Mucosa of stomach (tissue), 1 donor: ENCODE measurements around the gene CAMK2D.

ENCODE experiments used
- H3K27me3 ChIP-seq: one replicate; pipeline ENCODE4 v1.7.0; 2013; ENCODE audit warnings: mild to moderate bottlenecking, low read length; ENCODE audit not compliant: control insufficient read depth, insufficient read depth
- H3K36me3 ChIP-seq: one replicate; pipeline ENCODE4 v1.7.0; 2013; ENCODE audit warnings: low read length; ENCODE audit not compliant: control insufficient read depth, insufficient read depth
- H3K4me1 ChIP-seq: one replicate; pipeline ENCODE4 v1.7.0; 2013; ENCODE audit warnings: mild to moderate bottlenecking, low read length; ENCODE audit not compliant: control insufficient read depth, insufficient read depth
- H3K4me3 ChIP-seq: one replicate; pipeline ENCODE4 v1.7.0; 2013; ENCODE audit warnings: low read length
- H3K9ac ChIP-seq: one replicate; pipeline ENCODE4 v1.7.0; 2013; ENCODE audit warnings: mild to moderate bottlenecking, low read length, moderate library complexity
- H3K9me3 ChIP-seq: one replicate; pipeline ENCODE4 v1.7.0; 2013; ENCODE audit warnings: mild to moderate bottlenecking, low read length, moderate library complexity; ENCODE audit not compliant: control insufficient read depth
- donor health status: Pancreatic carcinoma.

CAMK2D gene

GRCh38 chr4:113674251-113674650 is 87.3 kb downstream of the CAMK2D start:
- peaks cover 11% of the 10 kb centered on the region for H3K4me1 ChIP-seq
- no peaks in the 10 kb centered on the region for H3K9me3 ChIP-seq
- no peaks in the 10 kb centered on the region for H3K36me3 ChIP-seq
- H3K9ac ChIP-seq, result no peak overlapping the region
- no peaks in the 10 kb centered on the region for H3K27me3 ChIP-seq
- no peak overlapping the region for H3K4me3 ChIP-seq

- no peak overlapping the region for H3K9ac ChIP-seq
- H3K27me3 ChIP-seq, result no peaks in the 10 kb centered on the region
- no peaks in the 10 kb centered on the region for H3K9me3 ChIP-seq
- H3K4me3 ChIP-seq, result no peak overlapping the region
- peaks cover 11% of the 10 kb centered on the region for H3K4me1 ChIP-seq
- no peaks in the 10 kb centered on the region for H3K36me3 ChIP-seq
Observed at GRCh38 chr4:113673450-113673849, 88.1 kb downstream of the CAMK2D start.

DNA sequence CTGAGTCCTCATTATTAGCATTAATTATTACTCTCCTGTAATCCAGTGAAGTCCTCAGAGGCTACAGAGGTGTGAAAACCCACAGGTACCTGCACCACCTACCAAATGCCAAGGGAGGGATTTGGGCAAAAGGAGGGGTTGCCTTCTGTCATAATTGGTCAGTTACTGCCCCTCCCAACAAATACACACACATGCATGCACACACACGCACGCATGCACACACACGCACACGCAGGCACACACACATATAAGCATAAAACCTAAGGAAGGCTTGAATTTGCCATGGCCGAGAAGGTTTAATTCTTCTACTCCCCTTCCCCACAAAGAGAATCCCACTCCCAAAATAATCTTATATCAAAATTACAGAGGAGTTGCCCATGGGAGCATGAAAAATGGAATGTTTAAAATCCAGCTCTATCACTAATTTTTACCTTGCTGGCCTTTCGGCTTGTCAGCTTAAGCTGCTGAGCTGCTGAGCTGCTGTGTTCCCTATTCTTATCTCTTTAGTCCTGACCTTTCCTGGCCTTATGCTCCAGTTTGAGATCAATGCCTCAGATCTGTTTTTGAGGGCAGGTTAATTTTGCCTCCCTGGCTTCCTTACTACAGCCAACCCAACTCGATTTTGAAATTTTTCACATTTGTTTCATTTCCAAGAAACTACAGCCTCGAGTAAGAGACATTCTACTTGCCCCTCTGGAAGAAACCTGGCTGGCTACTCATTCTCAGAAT is 95.0 kb downstream of the CAMK2D start:
- Histone ChIP-seq H3K27me3 (no peaks in the 10 kb centered on the region), H3K4me1 (peaks cover 19% of the 10 kb centered on the region), H3K36me3 (no peaks in the 10 kb centered on the region), H3K9ac (no peak overlapping the region), H3K9me3 (no peaks in the 10 kb centered on the region), H3K4me3 (no peak overlapping the region)

DNA sequence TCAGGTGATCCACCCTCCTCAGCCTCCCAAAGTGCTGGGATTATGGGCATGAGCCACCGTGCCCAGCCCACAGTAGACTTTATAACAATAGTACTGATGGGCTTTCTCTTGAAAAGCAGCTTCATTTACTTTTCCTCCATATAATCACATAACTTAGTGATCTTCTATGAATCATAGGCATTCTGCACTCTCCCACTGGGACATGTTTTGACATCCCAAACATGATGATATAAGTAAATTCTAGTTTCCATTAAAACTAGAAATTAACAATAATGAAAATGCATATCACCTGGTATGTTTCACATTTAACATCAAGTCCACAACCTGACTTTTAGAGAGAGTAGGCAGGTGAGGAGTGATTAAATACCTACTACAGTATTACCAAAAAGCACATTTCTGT is 96.5 kb downstream of the CAMK2D start:
- H3K4me3 ChIP-seq, result no peak overlapping the region
- no peaks in the 10 kb centered on the region for H3K27me3 ChIP-seq
- H3K36me3 ChIP-seq, result no peaks in the 10 kb centered on the region

DNA sequence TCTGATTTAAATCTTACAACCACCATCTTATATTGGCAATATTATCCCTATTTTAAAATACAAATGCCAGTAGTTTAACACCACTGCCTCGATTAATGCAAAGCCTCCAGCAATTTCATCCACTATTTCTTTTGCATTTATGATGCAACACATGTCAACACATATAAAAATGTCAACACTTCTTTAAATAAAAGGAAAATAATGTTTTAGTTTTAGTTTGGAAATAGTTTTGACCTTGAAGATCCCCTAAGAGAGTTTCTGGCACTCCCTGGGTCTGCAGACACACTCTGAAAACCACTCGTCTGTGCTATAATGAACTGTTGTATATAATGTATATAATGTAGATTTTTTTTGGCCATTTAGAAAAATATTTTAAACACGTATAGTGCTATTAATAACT is 99.0 kb downstream of the CAMK2D start:
- Histone ChIP-seq H3K27me3 (no peaks in the 10 kb centered on the region), H3K4me3 (no peak overlapping the region), H3K9ac (no peak overlapping the region), H3K9me3 (no peaks in the 10 kb centered on the region), H3K36me3 (no peaks in the 10 kb centered on the region), H3K4me1 (peaks cover 24% of the 10 kb centered on the region)

More for the DNA sequence above, 96.5 kb downstream of the CAMK2D start:
- Histone ChIP-seq H3K9me3 (no peaks in the 10 kb centered on the region), H3K4me1 (peaks cover 19% of the 10 kb centered on the region), H3K9ac (no peak overlapping the region)

DNA sequence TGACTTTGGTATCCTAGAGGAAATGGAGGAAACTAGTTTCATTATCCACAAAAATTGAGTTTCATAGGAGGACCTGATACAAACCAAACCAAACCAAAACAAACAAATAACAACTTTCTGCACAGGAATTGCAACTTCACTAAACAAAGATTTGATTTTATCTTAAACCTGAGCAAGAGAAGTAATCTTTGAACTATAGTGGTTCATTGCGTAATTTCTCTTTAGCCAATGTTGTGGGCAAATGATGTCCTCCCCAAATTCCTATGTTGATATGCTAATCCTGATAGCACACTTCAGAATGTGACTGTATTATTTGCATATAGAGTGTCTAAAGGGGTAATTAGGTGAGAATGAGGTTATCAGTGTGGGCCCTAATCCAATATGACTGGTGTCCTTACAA is 102.4 kb downstream of the CAMK2D start:
- H3K9me3 ChIP-seq, result no peaks in the 10 kb centered on the region
- no peaks in the 10 kb centered on the region for H3K27me3 ChIP-seq
- no peak overlapping the region for H3K4me3 ChIP-seq
- H3K9ac ChIP-seq, result no peak overlapping the region
- peaks cover 18% of the 10 kb centered on the region for H3K4me1 ChIP-seq
- no peaks in the 10 kb centered on the region for H3K36me3 ChIP-seq

GRCh38 chr4:113657586-113658233 is 103.8 kb downstream of the CAMK2D start:
- Histone ChIP-seq H3K4me3 (no peak overlapping the region), H3K36me3 (no peaks in the 10 kb centered on the region), H3K27me3 (no peaks in the 10 kb centered on the region), H3K9ac (no peak overlapping the region), H3K9me3 (no peaks in the 10 kb centered on the region), H3K4me1 (peaks cover 18% of the 10 kb centered on the region)

DNA sequence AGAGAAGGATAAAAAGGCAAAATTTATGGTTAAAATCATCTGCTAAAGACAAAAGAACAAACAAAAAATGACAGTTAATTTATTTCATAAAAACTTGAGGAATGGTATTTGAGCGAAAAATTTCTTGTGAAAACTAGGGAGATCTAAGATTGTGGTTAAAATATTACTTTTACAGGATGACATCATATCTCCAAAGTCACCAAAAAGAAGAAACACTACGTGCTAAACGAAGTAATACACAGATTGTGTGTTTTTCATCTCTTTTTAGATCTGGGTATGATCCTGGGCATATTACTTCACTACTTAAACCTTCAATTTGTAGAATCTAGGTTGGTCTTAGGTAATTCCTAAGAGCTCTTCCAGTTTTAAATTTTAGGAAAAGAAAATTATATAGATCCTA is 107.7 kb downstream of the CAMK2D start:
- Histone ChIP-seq H3K9ac (no peak overlapping the region), H3K36me3 (no peaks in the 10 kb centered on the region), H3K4me1 (peaks cover 14% of the 10 kb centered on the region), H3K9me3 (no peaks in the 10 kb centered on the region), H3K27me3 (no peaks in the 10 kb centered on the region), H3K4me3 (no peak overlapping the region)

DNA sequence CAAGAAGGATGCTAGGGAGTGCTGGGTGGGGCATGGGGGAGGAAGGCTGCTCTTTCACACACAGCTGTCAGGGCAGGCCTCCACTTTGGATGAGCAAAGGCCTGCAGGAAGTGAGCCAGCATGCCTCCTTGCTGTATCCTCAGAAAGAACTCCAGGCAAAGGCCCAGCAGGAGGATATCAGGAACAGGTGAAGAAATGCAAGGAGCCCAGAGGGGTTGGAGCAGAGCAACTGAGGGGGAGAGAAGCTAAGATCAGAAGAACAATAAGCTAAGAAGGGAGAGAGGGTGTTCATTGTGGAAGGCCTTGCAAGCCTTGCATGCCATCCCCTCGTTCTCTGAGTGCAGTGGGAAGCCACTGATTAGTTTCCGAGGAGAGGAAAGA is 115.1 kb downstream of the CAMK2D start:
- no peaks in the 10 kb centered on the region for H3K9me3 ChIP-seq
- peaks cover 53% of the 10 kb centered on the region for H3K4me1 ChIP-seq
- H3K4me3 ChIP-seq, result no peak overlapping the region
- no peaks in the 10 kb centered on the region for H3K27me3 ChIP-seq
- H3K9ac ChIP-seq, result peak overlapping the region; percentile 16
- H3K36me3 ChIP-seq, result no peaks in the 10 kb centered on the region

DNA sequence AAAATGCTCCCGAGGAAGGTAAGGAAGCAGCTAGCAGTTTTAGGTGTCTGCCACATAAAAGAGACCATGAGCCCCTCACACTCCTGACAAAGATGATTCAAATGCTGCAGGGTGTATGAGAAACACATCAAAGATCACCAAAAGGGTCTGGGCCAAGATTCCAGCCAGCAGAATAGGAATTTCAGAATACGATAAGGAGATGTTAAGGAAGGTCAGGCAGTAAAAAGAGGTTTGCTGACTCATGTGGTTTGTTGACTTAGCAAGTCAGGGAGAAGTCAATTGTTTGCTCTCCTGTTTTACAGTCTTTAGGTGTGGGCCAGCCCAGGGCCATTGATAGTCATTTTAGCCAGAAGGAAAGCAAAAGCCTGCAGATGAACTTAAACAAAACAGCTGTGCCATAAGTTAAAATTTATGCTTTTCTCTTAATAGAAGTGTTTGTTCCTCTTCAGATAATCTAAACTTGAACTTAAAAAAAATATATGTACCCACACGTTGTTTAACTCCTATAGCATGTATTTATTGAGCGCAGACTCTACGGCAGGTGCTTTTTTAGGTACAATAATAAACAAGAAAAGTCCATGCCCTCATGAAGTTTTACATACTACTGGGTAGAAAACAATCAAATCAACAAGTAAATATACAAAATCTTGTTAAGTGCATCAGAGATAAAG is 115.6 kb downstream of the CAMK2D start:
- H3K27me3 ChIP-seq, result no peaks in the 10 kb centered on the region
- H3K9me3 ChIP-seq, result no peaks in the 10 kb centered on the region
- peak overlapping the region; percentile 16 for H3K9ac ChIP-seq
- H3K36me3 ChIP-seq, result no peaks in the 10 kb centered on the region
- H3K4me1 ChIP-seq, result peaks cover 53% of the 10 kb centered on the region
- no peak overlapping the region for H3K4me3 ChIP-seq

DNA sequence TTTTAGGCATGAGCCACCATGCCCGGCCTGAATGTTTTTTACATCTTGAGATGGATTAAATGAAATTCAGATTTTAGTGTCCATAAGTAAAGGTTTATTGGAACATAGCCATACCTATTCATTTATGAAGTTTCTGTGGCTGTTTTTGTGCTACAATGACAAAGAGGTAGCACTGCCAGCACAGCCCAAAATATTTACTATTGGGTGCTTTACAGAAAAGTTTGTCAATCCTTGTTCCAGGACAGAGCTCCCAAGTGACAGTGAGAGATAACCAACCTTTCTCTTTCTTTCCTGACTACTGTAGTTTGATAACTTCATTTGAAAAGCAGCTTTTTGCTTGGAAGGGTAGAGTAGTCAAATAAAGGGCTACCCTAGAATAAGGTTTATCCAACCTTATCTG is 116.2 kb downstream of the CAMK2D start:
- no peaks in the 10 kb centered on the region for H3K9me3 ChIP-seq
- H3K9ac ChIP-seq, result no peak overlapping the region
- peaks cover 57% of the 10 kb centered on the region for H3K4me1 ChIP-seq
- no peak overlapping the region for H3K4me3 ChIP-seq
- H3K27me3 ChIP-seq, result no peaks in the 10 kb centered on the region
- H3K36me3 ChIP-seq, result no peaks in the 10 kb centered on the region

DNA sequence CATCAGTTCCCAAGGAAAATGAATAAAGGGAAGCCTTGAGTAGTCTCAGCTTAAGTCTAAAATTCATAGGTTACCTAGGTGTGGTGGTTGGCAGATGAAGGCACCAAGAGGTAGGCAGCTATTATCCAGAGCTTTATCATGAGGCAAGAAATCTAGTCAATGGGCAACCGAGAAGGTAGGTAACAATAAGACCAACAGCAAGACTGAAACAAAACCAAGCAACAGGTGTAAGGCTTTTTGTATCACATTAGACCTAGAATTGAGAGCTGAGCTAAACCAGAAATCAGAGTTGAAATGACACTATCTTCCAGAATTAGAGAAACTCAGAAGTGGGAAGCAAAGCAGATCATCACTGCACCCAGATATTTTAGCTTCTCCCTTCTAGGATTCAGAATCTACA is 117.1 kb downstream of the CAMK2D start:
- H3K27me3 ChIP-seq, result no peaks in the 10 kb centered on the region
- no peak overlapping the region for H3K9ac ChIP-seq
- H3K9me3 ChIP-seq, result no peaks in the 10 kb centered on the region
- no peaks in the 10 kb centered on the region for H3K36me3 ChIP-seq
- H3K4me1 ChIP-seq, result peaks cover 66% of the 10 kb centered on the region
- no peak overlapping the region for H3K4me3 ChIP-seq
